NCI-H187 (cell line): Measurements from ENCODE around the gene TEX53.

Experiments used
- DNase-seq, 2 experiments: peaks; one replicate each; lab custom pipeline; 2025; lab: John Stamatoyannopoulos, UW

TEX53 gene

GRCh38 chr9:114657705-114658104 is at the start of gene TEX53:
TSS of gene TEX53 (minus strand) at chr9:114657805. CDS start at chr9:114657774, 31 bp downstream.
- DNase-seq: no peak

- no peak for DNase-seq
These were observed 49.1 kb upstream of the TEX53 start for GRCh38 chr9:114706711-114707110.

GRCh38 chr9:114701988-114702387 is 44.4 kb upstream of the TEX53 start:
- no peak for DNase-seq

GRCh38 chr9:114697951-114698351 is 40.3 kb upstream of the TEX53 start:
- no peak for DNase-seq

- no peak for DNase-seq
These were observed 39.4 kb upstream of the TEX53 start for GRCh38 chr9:114696814-114697544.

- no peak for DNase-seq
These were observed 38.3 kb upstream of the TEX53 start for GRCh38 chr9:114695948-114696347.

DNA sequence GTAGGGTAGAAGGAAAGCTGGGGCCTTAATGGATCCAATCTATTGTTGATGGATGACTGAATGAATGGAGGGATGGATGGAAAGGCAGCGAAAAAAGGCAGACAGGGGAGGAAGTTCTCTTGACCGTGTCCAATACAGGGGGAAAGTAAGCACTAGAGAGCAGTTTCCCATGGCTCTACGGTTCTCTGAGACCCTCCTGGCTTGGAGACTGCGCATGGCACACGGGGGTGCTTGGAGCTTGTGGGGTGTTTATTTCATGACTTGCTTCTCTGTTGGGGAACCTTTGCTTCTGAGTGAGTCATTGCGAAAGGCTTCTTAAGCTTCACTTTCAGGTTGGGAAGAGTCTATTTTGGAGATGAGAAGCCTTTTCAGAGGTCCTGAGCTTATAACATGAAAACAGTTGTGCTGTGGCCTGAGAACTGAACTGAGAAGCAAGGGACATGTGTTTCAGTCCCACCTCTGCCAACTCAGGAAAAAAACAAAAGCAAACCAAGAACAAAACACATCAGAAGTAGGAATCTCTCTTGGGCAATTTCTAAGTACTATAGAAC is 37.2 kb upstream of the TEX53 start:
- DNase-seq: no peak

GRCh38 chr9:114694146-114694545 is 36.5 kb upstream of the TEX53 start:
- DNase-seq: no peak

- DNase-seq: no peak
These were observed 35.7 kb upstream of the TEX53 start for GRCh38 chr9:114693248-114693855.

- no peak for DNase-seq
These were observed 34.3 kb upstream of the TEX53 start for GRCh38 chr9:114691956-114692295.

DNA sequence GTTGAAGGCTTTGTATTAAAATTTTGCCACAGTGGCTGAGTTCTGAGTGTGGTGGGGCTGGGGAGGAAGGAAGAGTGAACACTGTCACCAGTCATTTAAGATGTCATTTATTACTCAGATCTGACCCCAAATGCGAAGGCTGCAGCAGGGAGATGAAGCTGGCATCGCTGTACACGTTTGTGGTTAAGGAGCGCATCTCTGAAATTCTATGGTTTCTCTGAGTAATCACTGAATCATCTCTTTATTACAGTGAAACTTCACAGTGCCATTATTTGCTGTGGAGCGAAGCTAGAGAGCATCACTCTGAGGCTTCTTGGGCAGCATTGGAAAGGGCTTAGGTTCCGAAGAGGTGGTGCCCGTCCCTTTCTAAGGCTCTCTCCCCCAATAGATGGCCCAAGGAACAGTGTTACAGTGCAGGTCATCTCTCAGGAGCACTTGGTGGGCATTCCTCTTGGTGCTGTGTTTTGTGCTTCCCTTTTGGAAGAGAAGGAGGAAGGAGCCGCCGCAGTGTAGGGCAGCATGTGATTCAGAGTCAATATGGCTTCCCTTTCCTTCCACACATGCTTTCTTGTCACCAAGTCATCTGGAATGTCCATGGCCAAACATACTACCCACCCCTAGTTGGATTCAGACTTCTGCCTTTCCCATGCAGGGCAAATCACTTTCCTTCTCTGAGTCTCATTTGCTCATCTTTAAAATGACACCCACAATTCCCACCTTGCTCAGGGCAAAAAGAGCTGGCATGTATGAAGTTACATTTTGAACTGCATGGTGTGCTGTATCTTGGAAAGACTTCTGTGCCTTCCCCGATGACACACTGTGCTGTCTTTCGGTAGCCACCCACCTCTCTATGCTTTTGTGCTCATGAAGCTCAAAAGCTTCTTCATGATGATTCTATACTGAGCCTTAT is 33.7 kb upstream of the TEX53 start:
- DNase-seq: no peak

GRCh38 chr9:114690308-114690707 is 32.7 kb upstream of the TEX53 start:
- DNase-seq: no peak

DNA sequence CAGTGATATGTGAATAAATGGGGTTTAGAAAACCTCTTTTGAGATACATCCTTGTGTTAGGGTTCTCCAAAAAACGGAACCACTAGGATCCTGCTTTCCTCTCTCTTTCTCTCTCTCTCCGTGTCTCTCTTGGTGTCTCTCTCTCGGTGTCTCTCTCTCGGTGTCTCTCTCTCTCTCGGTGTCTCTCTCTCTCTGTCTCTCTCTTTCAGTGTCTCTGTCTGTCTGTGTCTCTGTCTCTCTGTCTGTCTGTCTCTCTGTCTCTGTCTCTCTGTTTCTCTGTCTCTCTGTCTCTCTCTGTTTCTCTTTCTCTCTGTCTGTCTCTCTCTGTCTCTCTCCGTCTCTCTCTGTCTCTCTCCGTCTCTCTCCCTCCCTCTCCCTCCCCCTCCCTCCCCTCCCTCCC is 32.2 kb upstream of the TEX53 start:
- no peak for DNase-seq

DNA sequence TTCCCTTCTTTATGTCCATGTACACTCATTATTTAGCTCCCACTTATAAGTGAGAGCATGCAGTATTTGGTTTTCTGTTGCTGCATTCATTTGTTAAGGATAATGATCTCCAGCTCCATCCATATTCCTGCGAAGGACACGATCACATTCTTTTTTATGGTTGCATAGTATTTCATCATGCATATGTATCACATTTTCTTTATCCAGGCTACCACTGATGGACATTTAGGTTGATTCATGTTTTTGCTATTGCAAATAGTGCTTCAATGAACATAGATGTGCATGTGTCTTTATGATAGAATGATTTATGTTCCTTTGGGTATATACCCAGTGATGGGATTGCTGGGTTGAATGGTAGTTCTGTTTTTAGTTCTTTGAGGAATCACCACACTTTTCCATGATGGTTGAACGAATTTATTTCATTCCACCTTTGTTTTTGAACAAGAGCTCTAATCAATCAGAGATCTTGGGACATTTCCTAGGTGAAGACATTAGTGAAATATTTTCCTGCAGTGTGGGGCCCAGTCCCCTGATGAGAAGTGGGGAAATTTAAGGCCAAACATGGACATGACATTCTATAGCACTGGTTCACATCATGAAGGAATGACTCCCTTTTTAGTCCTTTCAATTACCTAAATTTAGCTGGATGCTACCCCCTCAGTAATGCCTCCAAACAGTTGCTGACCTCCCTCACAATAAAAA is 31.5 kb upstream of the TEX53 start:
- DNase-seq: no peak

DNA sequence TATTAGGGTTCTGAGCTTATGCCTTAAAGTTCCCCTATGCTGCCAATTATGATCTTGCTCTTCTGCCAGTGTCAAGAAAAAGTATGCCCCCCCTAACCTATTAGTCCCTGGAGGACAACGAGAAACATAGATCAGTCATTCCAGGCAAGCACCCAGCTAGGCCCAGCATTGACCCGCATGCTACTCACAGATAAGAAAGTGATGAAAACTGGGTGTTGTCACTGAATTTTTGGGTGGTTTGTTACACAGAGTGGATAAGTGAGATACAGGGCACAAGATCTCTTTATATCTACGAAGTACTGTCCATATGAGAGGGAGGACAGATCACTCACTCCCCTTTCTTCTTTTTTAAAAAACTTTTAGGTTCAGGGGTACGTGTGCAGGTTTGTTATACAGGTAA is 30.8 kb upstream of the TEX53 start:
- DNase-seq: no peak

GRCh38 chr9:114687034-114687433 is 29.4 kb upstream of the TEX53 start:
- no peak for DNase-seq

DNA sequence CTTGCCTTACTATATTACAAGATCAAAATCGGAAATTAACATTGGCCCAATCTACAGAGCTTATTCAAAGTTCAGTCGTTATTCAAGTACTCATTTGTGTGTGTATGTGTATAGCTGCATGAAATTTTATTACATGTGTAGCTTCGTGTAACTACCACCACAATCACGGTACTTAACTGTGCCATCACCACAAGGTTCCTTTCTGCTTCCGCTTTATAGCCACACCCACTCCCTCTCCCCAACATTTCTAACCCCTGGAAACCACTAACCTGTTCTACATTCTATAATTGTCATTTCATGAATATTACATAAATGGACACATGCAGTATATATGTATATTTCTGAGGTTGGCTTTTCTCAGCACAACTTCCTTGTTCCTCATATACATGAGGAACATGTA is 28.3 kb upstream of the TEX53 start:
- no peak for DNase-seq

DNA sequence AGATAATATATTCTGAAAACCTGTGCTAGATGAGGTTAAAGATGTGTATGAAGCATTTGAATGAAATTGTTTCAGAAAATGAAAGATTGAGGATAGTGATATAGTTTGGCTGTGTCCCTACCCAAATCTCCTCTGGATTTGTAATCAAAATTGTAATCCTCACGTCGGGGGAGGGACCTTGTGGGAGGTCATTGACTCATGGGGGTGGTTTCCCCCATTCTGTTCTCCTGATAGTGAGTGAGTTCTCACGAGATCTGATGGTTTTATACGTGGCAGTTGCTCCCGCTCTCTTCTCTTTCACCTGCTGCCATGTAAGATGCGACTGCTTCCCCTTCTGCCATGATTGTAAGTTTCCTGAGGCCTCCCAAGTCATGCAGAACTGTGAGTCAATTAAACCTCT is 26.4 kb upstream of the TEX53 start:
- no peak for DNase-seq

- no peak for DNase-seq
These were observed 25.2 kb upstream of the TEX53 start for GRCh38 chr9:114682846-114683245.

- peak in 1 of 2 experiments; percentile 24 for DNase-seq
These were observed 24.2 kb upstream of the TEX53 start, which contains the start of gene TEX48 for GRCh38 chr9:114681594-114682332. TSS of gene TEX48 (minus strand) at chr9:114682192. CDS start at chr9:114671723, 10,469 bp downstream.
